Placental epithelial cell (primary cell): ENCODE results near the gene LARGE1. TPM values are rescaled to one million over a fixed set of nuclear protein-coding genes. Genes with fewer than 3 reads are reported as not detected.

ENCODE experiments used
- small RNA-seq: library from RNA; depleted of rRNA; stranded (forward); fragments of <200 nt; gene quantifications from one replicate; pipeline ENCODE3, GENCODE V24; 2012
- total RNA-seq: library from RNA; depleted of rRNA; stranded (reverse); fragments of >200 nt; gene quantifications from 2 replicates; pipeline ENCODE4 v1.2.3, GENCODE V29; 2012

Gene LARGE1
- total RNA-seq, result 6.7 and 8.2 TPM in 2 replicates

DNA sequence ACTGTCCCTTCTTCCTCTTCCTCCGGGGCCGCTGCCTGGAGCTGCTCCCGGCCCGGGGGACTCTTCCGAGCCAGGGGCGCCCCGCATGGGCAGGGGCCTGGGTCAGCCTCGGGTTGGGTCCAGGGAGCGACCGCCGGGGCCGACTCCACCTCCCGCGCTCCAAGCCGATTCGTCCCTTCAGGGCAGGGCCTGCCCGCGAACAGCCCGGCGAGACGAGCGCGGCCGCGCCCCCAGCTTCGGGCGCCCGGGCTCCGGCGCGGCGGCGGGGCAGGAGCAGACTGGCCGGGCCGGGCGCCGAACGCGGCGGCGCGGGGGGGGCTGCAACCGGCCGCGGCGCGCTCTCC, at the start of gene LARGE1:
TSS of gene LARGE1 (minus strand) at position 280 of the 344 bp plus-strand sequence.

Small RNAs within 50 kb of the gene (small RNA-seq; reads per million reads assigned to genes)
- gene MIR4764 (not detected), gene SNORA50B (not detected)
